HG02938 (cell line): ENCODE results near the gene CDH23.
A peak's percentile ranks its signal among the peaks of the same experiment; 100 is the strongest.

ENCODE experiments used
- ATAC-seq: cut with Tn5 transposase; IDR thresholded peaks from one replicate; pipeline ENCODE4 v1.9.1; 2021; ENCODE audit warnings: mild to moderate bottlenecking, moderate library complexity; ENCODE audit not compliant: unreplicated experiment

The CDH23 gene

DNA sequence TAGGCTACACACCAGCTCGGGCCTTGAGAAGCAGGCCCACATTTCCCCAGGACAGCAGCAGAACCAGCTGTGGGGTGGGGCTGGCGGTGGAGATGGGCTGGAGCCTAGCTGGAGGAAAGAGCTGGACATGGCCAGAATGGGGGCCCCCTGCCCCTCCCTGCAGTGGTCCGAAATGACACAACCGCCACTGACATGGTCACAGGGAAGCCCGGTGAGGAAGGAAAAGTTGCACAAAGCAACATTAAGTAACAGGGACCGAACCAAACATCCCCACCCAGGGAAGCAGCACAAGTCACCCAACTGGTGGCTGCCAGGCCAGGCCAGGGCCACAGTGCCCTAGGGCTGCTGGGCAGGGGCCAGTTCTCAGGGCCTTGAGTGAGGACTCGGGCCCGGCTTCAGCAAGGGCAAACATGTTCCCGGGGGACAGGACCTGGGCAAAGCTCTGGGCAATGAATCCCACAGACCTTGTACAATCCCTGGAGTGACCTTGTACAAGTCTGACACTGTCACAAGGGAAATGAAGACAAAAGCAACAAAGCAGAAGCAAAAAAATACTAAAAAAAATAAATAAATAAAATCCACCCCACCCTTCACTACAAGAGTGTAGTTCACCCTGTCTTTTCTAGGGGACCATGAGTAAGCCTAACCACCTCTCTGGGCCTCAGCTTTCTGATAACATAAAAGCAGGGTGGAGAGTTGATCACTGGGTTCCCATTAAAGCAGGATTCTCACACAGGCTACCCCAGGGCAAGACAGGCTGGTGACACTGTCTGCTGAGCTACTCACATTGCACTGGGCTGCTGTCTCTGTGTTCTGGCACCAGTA is 421.3 kb downstream of the CDH23 start:
- no peak for ATAC-seq

DNA sequence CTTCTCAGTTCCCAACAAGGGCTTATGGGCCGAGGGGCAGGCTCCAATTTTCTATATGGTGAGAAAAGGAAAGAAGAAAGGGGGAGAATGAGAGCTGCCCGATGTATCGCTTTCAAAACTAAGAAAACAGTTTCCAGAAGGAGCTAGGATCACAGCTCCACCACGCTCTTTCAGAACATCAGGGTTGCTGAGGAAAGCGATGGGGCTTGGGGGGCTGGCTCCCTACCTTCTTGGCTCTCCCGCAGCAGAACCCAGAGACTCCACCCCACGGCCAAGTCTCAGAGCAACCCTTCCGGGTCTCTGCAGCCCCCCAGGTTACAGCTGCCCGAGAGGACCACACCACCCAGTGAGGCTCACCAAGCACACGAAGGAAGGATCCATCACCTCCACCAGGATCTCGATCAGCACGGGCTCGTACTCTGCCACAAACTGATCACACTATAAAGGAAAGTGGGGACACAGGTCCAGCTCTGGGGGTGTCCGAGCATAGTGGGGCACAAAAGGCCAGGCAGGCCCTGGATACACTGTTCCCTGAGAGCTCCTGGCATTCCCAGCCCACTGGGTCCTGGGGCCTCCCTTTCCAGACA is 422.0 kb downstream of the CDH23 start:
- no peak for ATAC-seq

DNA sequence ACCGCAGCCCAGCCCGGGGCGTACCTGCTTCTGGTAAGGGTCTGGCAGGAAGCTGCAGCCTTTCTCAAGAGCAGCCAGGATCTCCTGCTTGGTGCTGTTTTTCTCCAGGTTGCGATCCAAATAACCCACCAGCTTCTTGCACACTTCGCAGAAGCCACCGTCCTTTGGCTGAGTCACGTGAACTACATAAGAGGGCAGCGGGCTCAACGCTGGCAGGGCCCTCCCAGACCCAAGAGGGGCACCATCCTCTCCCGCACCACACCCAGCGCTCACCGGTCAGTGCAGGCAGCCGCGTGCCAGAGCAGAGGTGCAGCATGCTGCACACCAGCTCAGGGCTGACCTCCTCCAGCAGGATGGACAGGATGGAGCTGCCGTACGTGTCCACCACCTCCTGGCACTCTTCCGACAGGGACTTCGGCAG is 422.7 kb downstream of the CDH23 start:
- ATAC-seq = no peak

DNA sequence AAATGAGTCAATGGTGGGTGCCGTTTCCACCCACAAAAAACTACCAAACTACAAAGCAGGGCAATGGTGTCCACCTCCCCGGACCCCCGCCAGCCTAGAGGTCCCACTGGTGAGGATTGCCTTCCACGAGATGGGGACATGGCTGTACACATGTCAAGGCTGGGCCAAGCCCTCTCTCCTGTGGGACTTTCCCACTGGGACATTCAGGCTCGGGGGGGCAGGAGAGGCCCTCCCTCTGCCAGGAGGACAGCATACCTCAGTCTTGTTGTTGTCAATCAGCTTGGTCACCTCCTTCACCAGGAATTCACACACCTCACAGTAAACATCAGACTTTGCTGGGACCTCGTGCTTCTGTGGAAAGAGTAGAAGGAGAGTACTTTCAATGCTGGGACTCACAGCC is 423.3 kb downstream of the CDH23 start:
- ATAC-seq = no peak

DNA sequence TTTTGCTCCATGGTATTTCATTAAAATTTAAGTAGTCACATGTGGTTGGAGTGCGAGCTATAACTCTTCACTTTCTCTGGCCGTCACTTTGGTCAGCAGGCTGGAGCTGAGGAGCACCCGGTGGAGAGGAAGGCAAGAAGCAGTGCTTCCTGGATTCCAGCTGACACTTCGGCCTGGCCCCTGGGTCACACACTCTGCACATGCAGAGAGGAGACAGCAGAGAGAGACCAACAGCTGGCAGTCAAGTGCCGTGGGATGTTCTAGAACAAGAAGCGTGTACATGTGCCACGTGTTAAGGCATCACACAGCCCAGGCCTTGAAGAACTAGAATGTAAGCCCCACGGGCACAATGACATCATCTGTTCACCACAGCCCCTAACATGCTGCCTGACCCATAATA is 424.2 kb downstream of the CDH23 start:
- no peak for ATAC-seq

DNA sequence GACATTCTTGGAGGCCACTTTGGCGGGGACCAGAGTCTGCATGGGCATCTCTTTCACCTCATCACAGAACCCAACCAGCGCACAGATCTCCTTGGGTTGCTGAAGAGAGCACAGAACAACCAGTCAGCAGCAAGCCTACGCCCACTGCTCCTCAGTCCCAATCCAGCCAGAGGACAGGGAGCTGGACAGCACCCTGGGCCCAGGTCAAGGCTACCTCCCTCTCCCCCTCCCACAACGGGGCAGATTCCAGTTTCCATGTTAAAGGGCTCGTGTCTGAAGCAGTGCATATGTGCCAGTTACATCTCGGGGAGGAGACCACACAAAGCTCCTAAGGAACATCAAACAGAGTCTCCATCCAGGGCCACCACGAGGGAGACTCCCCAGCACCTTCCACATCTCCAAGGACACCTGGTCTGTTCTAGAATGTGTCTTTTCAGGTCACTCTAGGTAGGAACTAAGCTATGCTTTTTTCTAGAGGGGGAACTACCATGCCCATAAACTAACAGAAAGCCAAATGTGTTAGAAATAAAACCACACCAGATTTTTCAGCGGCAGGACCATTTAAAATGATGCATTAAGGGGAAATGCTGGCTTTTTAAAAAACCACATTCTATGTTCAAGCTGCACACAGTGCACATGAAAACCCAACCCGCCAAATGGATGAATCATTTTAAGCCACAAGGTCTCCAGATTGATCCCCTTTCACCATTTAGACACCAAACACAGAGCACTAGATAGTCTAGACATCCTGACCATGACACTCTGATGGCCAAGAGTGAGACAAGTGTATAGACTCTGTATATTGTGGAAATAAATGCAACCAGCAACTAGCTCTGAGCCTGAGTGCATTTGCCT is 425.4 kb downstream of the CDH23 start:
- no peak for ATAC-seq

DNA sequence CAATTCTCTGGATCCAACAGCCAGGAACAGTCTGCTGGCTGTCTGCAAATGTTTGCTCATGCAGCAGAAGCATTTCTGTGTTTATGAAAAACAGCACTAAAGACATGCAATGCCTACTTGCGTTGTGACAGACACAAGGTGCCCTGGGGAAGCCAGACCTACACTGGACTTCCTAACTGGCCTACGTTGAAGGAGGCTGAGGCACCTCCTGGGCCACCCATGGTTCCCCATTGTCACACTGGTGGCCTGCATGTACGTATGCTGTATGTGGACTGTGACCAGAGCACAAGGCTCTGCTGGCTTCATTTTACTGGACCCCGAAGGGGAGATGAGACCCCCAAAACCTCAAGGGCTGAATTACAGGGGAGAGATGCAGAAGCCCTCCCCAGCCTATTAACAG is 426.6 kb downstream of the CDH23 start:
- ATAC-seq = no peak

DNA sequence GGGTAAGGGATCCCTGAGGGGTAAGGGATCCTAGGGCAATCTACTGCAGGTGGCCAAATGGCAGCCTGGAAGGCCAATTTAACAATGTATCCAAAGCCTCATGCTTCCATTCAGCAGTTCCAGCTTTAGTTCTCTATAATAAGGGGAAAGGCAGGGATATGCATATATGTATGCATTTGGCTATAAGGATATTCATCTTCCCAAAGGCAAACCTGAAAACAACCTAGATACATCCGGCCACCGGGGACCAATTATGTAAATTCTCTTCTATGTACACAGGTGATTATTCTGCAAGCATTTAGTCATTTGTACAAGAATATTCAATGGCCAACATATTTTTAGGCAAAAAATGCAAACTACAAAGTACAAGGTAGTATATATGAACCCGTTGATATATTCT is 427.6 kb downstream of the CDH23 start:
- no peak for ATAC-seq

DNA sequence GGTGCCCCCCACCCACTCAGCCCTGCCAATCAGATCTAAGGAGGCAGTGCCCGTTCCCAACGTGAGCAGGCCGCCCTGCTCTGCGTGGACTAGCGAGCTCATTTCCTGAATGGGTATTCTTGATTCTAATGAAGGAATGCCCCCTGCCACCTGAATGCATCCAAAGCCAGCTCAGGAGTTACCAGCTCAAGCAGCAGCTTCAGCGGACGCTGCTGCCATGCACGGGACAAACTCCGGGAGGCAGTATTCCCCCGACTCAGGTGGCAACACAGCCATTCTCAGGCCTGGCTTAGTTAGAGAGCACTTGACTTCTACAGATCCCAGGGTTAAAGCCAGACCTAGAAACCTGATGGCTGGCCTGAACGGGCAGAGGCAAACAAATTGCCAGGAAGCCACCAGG is 428.5 kb downstream of the CDH23 start:
- ATAC-seq = no peak

DNA sequence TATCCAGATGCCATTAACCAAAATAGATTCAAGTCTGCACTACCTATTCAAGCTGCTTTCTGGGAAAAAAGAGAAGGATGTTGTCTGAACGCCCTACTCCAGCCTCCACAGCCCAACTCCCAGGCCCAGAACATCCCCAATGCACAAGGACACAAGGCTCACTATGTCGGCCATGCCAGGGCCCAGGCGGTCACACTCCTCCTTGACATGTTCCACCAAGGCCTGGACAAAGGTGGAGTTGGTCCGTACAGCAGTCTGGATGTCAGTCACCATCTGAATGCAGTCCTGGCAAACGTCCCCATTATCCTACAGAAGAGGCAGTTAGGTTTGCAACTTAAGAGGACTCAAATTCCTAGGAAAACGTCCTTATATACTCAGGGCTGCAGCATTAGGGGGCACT is 431.1 kb downstream of the CDH23 start:
- ATAC-seq = no peak

DNA sequence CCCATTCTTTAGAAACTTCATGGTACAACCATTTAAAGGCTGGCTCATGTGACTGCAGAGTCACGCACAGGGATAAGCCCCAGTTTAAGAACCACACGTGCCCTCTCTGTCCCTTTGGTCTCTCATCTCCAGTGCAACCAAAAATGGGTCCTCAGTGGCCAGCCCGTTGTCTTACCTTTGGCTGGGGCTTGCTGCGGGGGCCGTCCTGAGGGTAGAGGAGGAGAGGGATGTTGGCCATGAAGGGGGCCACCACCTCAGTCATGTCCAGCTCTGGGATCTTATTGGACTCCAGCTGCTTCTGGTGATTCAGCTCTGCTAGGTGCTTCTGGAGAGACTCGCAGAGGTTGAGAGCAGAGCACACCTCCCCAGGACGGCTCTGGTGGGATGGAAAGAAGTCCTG is 432.0 kb downstream of the CDH23 start:
- no peak for ATAC-seq

DNA sequence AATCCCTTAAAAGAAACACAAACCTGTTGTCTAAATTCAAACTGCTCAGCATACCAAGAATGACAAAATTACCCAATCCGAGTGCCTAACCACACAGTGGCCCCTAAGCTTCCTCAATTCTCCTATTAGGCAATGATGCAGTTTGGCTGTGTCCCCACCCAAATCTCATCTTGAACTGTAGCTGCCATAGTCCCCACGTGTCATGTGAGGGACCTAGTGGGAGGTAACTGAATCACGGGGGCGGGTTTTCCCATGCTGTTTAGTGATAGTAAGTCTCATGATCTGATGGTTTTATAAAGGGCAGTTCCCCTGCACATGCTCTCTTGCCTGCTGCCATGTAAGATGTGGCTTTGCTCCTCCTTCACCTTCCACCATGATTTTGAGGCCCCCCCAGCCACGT is 432.5 kb downstream of the CDH23 start:
- no peak for ATAC-seq

DNA sequence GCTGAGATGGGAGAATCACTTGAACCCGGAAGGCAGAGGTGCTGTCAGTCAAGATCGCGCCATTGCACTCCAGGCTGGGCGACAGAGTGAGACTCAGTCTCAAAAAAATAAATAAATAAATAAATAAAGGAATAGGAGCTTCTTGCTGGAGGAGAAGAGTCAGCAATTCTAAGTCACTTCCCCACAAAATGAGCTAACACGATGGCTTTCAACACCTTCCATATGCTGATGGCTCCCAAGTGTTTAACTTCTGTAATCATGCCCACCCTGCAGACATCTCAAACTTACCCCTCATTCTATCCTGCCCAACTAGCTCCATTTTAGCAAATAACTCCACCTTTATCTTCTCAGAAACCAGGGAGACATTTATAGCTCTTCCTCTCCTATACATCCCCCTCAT is 433.2 kb downstream of the CDH23 start:
- no peak for ATAC-seq

DNA sequence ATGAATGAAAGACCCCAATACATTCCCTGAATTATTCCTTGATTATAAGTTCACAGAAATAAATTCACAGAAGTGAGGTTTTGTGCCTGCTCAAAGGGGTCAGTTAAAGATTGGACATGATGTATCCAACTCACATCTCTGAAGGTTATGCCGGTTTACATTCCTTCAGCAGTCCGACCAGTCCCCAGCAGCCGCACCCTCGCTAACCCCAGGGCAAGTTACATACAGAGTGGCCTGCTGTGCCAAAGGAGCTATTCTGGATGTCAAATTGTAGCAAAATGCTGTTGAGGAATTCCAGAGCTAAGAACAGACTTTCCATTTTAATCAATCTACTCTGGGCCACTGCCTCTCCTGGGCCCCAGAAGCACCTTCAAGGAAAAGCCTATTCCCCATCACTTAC is 434.0 kb downstream of the CDH23 start:
- ATAC-seq = no peak

DNA sequence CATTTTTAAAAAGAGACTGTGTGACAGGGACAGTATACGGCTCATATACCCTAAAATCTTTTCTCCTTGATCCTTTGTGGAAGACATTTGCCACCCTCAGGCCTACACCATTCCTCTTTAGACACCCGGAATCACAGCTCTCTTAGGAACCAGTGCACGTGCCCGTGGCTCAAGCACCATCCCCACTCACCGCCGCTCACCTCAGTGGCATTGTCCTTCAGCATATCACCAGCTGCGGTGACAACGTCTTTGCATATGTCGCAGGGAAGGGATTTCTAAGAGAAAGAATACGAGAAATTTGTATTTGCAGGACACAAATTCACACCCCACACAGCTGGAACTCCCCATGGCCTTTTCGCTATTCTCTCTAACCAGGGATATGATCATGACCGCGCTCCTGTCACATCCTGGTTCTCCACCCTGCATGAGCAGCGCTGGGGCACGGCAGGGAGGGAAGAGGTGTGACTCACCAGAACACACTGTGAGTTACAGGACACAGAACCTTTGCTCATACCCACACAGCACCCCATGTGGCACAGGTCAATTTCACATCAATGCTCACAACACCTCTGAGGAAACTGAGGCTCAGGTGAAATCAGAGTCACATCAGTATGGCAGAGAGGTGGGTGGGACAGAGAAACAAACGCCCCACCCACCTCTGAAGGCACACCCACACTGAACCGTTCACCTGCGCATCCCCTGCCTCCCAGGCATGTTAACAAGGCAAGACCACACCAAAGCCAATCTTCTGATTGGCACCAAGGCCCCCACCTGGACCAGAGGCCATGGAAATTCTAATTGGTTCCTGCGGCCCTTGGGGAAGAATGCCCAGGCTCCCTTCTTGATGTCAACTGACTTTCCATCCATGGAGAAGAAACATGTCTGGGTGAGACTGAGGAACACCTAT is 435.2 kb downstream of the CDH23 start:
- no peak for ATAC-seq

DNA sequence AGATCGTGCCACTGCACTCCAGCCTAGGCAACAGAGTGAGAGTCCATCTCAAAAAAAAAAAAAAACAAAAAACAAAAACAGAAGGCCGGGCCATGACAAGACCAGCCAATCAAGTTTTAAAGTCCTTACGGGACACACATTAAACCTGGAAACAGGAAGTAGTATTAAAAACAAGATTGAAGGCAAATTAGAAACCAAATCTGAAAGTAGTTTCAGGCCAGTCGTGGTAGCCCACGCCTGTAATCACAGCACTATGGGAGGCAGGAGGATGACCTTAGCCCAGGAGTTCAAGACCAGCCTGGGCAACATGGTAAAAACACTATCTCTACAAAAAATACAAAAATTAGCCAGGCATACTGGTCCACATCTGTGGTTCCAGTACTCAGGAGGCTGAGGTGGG is 436.2 kb downstream of the CDH23 start:
- no peak for ATAC-seq

DNA sequence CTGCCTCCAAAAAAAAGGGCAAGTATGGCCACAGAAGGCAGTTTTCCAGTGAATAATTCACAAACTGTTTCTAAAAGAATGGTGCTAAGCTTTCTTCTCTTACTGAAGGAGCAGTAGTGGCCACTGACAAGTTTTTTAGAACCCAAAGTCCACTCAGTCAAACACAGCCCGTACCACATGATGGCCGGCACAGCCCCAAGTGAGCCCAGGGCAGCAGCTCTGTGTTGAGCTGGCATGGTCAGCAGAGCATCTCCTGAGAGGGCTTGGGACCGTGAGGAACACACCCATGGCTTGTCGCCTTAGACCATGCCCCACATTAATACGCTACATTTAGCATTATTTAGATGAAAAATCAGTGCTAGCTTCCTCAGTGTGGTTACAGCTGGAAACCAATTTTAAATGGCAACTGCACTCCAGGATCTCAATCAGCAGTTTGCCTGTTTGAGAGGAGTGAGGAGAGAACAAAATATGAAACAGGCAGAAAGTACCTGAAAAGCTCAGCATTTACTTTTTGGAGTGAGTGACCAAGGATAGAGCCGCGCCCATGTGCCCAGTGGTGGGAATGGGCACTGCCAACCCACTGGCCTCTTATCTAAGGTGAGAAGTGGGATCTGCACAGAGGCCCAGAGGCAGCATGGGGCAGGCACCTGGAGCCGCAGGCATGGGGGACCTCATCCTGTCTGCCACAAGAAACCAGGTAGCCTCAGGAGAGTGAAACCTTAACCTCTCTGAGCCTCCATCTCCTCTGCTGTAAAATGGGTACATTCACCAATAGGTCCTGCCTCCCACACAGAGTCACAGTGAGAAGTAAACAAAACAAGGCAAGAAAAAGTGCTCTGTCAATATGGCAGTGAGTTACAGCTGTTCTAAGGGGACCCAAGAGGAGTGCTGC is 437.0 kb downstream of the CDH23 start:
- ATAC-seq = no peak

DNA sequence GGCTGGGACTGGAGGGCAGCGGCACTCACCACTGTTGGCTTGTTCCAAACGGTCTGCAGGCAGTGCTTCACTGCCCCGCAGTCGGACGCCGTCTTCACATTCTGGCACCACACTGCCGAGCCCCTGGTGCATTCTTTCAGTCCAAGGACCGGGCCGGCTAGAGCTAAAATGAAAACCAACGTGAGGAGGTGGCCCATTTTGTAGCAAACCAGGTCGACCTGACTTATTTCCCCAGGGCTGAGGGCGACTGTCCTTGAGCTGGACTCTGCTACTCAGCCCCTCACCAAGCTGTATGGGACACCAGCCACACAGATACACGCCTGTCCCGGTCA is 437.6 kb downstream of the CDH23 start:
- ATAC-seq = no peak

DNA sequence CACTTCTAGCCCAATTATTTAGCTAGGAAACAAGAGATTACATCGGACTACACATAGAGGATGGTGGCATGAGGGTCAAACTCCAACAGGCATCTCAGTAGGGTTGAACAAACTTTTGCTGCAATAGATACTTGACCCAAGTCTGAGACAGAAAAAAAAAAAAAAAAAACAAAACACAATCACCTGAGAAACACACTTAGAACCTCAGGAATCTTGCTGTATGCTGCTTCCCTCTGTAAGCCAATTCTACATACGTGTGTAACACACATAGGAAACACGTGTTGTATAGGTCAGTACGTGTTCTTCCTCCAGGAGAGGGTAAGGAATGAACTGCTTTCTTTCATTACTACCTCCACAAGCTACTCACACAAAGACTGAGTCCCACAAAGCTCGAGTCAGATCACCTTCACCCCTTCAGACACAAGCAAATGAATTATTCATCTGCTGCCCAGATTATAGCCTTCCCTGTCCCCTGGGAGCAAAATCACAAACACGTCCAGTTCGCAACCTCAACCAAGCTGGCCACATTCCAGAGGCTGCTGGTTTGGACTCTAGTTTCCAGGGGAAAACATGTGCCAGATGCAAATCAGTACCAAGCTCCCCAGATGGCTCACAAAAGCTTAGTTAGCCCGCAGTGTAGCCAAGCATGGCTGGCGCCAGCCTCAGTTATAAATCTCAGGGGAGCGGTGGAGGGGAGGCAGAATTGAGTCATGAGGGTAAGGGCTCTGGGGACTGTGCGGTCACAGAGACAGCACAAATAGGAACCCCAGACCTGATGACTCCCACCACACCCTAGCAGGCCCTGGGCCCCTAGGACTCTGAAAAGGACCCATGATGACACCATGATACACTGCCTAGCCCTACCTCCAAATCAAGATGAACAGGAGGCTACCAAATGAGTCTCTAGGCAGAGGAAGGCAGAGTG is 439.2 kb downstream of the CDH23 start:
- peak; percentile 89 for ATAC-seq
